ENCODE measurements around the gene SLC2A10.

SLC2A10 gene

GRCh38 chr20:46712056-46712636 is 2.7 kb downstream of the SLC2A10 start:
- no peak for TF ChIP-seq JUND (IDR thresholded peaks at IDR 0.05; ENCODE audit: low read depth)
- in situ Hi-C loops (cut with HindIII; ENCODE audit: low pct_unique_long_range_greater_than_20kb, low sequenced_read_pairs), result no loop called here

GRCh38 chr20:46713957-46714834 is 4.7 kb downstream of the SLC2A10 start:
- peak in 1 of 2 experiments; percentile 68 for DNase-seq (ENCODE audit: low read depth in 1 of 2, low spot score in 1 of 2)
- in situ Hi-C loops (cut with HindIII; ENCODE audit: low pct_unique_long_range_greater_than_20kb, low sequenced_read_pairs), result no loop called here
- no peak for TF ChIP-seq JUND (IDR thresholded peaks at IDR 0.05; ENCODE audit: low read depth)

More at GRCh38 chr20:46712056-46712636, 2.7 kb downstream of the SLC2A10 start:
- DNase-seq (ENCODE audit: low read depth in 1 of 2, low spot score in 1 of 2), result no peak

- in situ Hi-C loops (cut with HindIII; ENCODE audit: low pct_unique_long_range_greater_than_20kb, low sequenced_read_pairs), result no loop called here
- peak; percentile 38 to 98 for DNase-seq (ENCODE audit: low read depth in 1 of 2, low spot score in 1 of 2)
- no peak for TF ChIP-seq JUND (IDR thresholded peaks at IDR 0.05; ENCODE audit: low read depth)
Measured at GRCh38 chr20:46715292-46715756, 5.9 kb downstream of the SLC2A10 start.

GRCh38 chr20:46717818-46718541 is 8.5 kb downstream of the SLC2A10 start:
- DNase-seq (ENCODE audit: low read depth in 1 of 2, low spot score in 1 of 2), result no peak
- in situ Hi-C loops (cut with HindIII; ENCODE audit: low pct_unique_long_range_greater_than_20kb, low sequenced_read_pairs), result no loop called here
- TF ChIP-seq JUND (IDR thresholded peaks at IDR 0.05; ENCODE audit: low read depth), result no peak

GRCh38 chr20:46720019-46720418 is 10.6 kb downstream of the SLC2A10 start:
- no peak for TF ChIP-seq JUND (IDR thresholded peaks at IDR 0.05; ENCODE audit: low read depth)

GRCh38 chr20:46720776-46721425 is 11.5 kb downstream of the SLC2A10 start:
- in situ Hi-C loops (cut with HindIII; ENCODE audit: low pct_unique_long_range_greater_than_20kb, low sequenced_read_pairs), result no loop called here
- no peak for DNase-seq (ENCODE audit: low read depth in 1 of 2, low spot score in 1 of 2)
- TF ChIP-seq JUND (IDR thresholded peaks at IDR 0.05; ENCODE audit: low read depth), result no peak

More at GRCh38 chr20:46720019-46720418, 10.6 kb downstream of the SLC2A10 start:
- in situ Hi-C loops (cut with HindIII; ENCODE audit: low pct_unique_long_range_greater_than_20kb, low sequenced_read_pairs), result no loop called here
- DNase-seq (ENCODE audit: low read depth in 1 of 2, low spot score in 1 of 2), result no peak

- in situ Hi-C loops (cut with HindIII; ENCODE audit: low pct_unique_long_range_greater_than_20kb, low sequenced_read_pairs), result no loop called here
- DNase-seq (ENCODE audit: low read depth in 1 of 2, low spot score in 1 of 2), result no peak
- TF ChIP-seq JUND (IDR thresholded peaks at IDR 0.05; ENCODE audit: low read depth), result no peak
Measured at GRCh38 chr20:46721476-46721875, 12.0 kb downstream of the SLC2A10 start.

- in situ Hi-C loops (cut with HindIII; ENCODE audit: low pct_unique_long_range_greater_than_20kb, low sequenced_read_pairs), result no loop called here
- DNase-seq (ENCODE audit: low read depth in 1 of 2, low spot score in 1 of 2), result no peak
Measured at GRCh38 chr20:46722450-46722849, 13.0 kb downstream of the SLC2A10 start.

GRCh38 chr20:46723039-46723438 is 13.6 kb downstream of the SLC2A10 start:
- no peak for DNase-seq (ENCODE audit: low read depth in 1 of 2, low spot score in 1 of 2)
- in situ Hi-C loops (cut with HindIII; ENCODE audit: low pct_unique_long_range_greater_than_20kb, low sequenced_read_pairs), result no loop called here
- no peak for TF ChIP-seq JUND (IDR thresholded peaks at IDR 0.05; ENCODE audit: low read depth)

More at GRCh38 chr20:46722450-46722849, 13.0 kb downstream of the SLC2A10 start:
- no peak for TF ChIP-seq JUND (IDR thresholded peaks at IDR 0.05; ENCODE audit: low read depth)

GRCh38 chr20:46724343-46724959 is 15.0 kb downstream of the SLC2A10 start:
- DNase-seq (ENCODE audit: low read depth in 1 of 2, low spot score in 1 of 2), result no peak
- no peak for TF ChIP-seq JUND (IDR thresholded peaks at IDR 0.05; ENCODE audit: low read depth)
- in situ Hi-C loops (cut with HindIII; ENCODE audit: low pct_unique_long_range_greater_than_20kb, low sequenced_read_pairs), result no loop called here

GRCh38 chr20:46725186-46726165 is 16.0 kb downstream of the SLC2A10 start:
- no peak for TF ChIP-seq JUND (IDR thresholded peaks at IDR 0.05; ENCODE audit: low read depth)
- in situ Hi-C loops (cut with HindIII; ENCODE audit: low pct_unique_long_range_greater_than_20kb, low sequenced_read_pairs), result no loop called here
- no peak for DNase-seq (ENCODE audit: low read depth in 1 of 2, low spot score in 1 of 2)
